Tibial artery (tissue), 4 donors: ENCODE data around the gene RUNX2.

ENCODE experiments used
- DNase-seq, 2 donors: peaks; one replicate each; pipeline ENCODE4 v3.0.0-alpha.2; 2019
- H3K27ac ChIP-seq, 2 donors: fragments of 200-600 bp; sonication (generic) in 1 of 2; 1 replicate in 1 of 2; 2 replicates in 1 of 2; pipeline ENCODE4 v1.5.1; 2018 to 2019; ENCODE audit warnings: mild to moderate bottlenecking in 1 of 2
- H3K27me3 ChIP-seq, 2 donors: fragments of 200-600 bp; sonication (generic) in 1 of 2; one replicate each; pipeline versions ENCODE4 v1.5.1 to v1.6.0; 2016 to 2019
- H3K36me3 ChIP-seq, 3 donors: fragments of 200-600 bp; sonication (generic) in 2 of 3; one replicate each; pipeline ENCODE4 v1.5.1; 2016 to 2019; ENCODE audit warnings: mild to moderate bottlenecking in 2 of 3
- H3K4me1 ChIP-seq, 4 donors: fragments of 200-600 bp; sonication (generic) in 2 of 4; 1 replicate in 3 of 4; 2 replicates in 1 of 4; pipeline ENCODE4 v1.5.1; 2016 to 2019
- H3K4me3 ChIP-seq, 2 donors: fragments of 200-600 bp; sonication (generic) in 1 of 2; 1 replicate in 1 of 2; 2 replicates in 1 of 2; pipeline ENCODE4 v1.5.1; 2018 to 2019; ENCODE audit warnings: mild to moderate bottlenecking in 2 of 2
- H3K9me3 ChIP-seq, 3 donors: fragments of 200-600 bp; sonication (generic) in 1 of 3; one replicate each; pipeline ENCODE4 v1.5.1; 2016 to 2019
- intact Hi-C: fragments of 100-400 bp; cut with DNase I; formaldehyde crosslinking; loops from one replicate; pipeline ENCODE4 v1.15.0; 2023; ENCODE audit warnings: low total_unique reads
- TF ChIP-seq, protein P1 (sequence below), 2 experiments: fragments of 200-600 bp in 1 of 2; fragments of 450-650 bp in 1 of 2; IDR thresholded peaks; one replicate each; pipeline ENCODE4 v1.5.1; 2017 to 2019; ENCODE audit warnings: antibody characterized with exemption in 2 of 2, mild to moderate bottlenecking in 1 of 2, moderate library complexity in 1 of 2

RUNX2 gene

DNA sequence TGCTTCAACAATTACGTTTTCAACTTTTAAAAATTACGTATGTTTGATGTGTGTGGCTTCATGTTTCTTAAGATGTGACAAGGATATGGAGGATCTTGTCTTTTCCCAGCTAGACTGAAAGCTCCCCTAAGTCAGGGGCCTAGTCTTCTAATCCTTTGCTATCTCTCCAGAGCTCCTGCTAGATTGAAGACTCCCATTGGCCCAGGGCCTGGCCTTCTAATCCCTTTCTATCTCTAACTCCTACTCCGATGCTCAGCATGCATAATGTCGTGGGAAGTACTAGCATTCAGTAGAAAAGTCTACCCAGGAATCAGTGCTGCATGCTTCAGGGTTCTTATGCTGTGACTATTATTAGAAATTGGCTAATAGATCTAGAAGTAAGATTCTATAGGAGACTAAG, 194.4 kb downstream of the RUNX2 start:
- Histone ChIP-seq H3K4me1 (no peaks in the 10 kb centered on the region), H3K36me3 (no peaks in the 10 kb centered on the region), H3K9me3 (no peaks in the 10 kb centered on the region), H3K27me3 (no peaks in the 10 kb centered on the region), H3K4me3 (no peak overlapping the region), H3K27ac (no peak overlapping the region)
- TF ChIP-seq, protein P1, sequence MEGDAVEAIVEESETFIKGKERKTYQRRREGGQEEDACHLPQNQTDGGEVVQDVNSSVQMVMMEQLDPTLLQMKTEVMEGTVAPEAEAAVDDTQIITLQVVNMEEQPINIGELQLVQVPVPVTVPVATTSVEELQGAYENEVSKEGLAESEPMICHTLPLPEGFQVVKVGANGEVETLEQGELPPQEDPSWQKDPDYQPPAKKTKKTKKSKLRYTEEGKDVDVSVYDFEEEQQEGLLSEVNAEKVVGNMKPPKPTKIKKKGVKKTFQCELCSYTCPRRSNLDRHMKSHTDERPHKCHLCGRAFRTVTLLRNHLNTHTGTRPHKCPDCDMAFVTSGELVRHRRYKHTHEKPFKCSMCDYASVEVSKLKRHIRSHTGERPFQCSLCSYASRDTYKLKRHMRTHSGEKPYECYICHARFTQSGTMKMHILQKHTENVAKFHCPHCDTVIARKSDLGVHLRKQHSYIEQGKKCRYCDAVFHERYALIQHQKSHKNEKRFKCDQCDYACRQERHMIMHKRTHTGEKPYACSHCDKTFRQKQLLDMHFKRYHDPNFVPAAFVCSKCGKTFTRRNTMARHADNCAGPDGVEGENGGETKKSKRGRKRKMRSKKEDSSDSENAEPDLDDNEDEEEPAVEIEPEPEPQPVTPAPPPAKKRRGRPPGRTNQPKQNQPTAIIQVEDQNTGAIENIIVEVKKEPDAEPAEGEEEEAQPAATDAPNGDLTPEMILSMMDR (IDR thresholded peaks at IDR 0.05): no peak
- no peak for DNase-seq
- intact Hi-C loops: no loop called here

DNA sequence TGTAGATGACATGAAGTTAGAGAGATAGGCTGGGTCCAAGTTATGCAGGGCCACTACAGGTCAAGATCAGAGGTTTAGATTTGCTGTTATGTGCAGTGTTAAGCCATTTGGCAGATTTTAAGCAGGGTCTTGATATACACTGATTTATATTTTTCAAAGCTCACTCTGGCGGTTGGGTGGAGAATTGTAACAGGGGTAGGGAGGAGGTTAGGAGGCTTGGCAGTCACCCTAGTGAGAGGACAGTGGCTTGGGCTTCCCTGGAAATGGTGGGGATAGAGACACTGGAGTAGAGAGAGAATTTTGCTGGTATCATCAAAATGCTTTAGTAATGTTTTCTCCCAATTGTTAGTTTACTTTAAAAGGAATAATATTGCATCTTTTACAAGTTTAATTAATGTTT, 199.1 kb downstream of the RUNX2 start:
- intact Hi-C loops: no loop called here
- no peak overlapping the region for H3K27ac ChIP-seq
- no peaks in the 10 kb centered on the region for H3K9me3 ChIP-seq
- peaks cover 0 to 3% of the 10 kb centered on the region in 2 donors for H3K27me3 ChIP-seq
- H3K4me3 ChIP-seq: no peak overlapping the region
- TF ChIP-seq, protein P1 (IDR thresholded peaks at IDR 0.05): no peak
- no peaks in the 10 kb centered on the region for H3K36me3 ChIP-seq
- DNase-seq: no peak
- H3K4me1 ChIP-seq: no peaks in the 10 kb centered on the region

DNA sequence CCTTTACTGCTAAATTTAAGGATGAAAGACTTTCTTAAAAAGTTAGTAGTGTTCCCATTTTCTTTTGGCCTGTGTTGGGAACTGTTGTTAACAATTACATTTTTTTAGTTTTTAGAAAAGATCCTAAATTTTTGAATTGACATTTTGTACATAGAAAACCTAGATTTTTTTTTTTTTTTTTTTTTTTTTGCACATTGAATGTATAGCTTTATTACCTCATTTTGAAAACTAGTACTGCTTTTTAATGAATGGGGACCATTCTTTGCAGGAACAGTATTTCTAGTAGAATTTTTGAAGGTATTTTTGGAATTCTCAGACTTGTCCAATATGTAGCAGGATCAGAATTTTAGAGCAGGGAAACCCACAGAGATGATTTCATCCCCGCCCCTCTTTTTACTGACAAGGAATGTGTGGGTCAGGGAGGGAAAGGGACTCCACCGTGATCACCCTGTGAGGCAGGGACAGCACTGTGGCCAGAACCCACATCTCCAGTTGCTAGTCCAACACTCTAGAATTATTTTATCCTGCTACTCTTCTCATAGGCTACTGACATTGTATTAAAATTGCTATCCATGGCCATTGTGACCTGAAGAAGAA, 204.0 kb downstream of the RUNX2 start:
- Histone ChIP-seq H3K9me3 (no peaks in the 10 kb centered on the region), H3K36me3 (no peaks in the 10 kb centered on the region), H3K4me1 (no peaks in the 10 kb centered on the region), H3K4me3 (no peak overlapping the region), H3K27ac (no peak overlapping the region), H3K27me3 (peaks cover 0 to 3% of the 10 kb centered on the region in 2 donors)
- TF ChIP-seq, protein P1 (IDR thresholded peaks at IDR 0.05): no peak
- intact Hi-C loops: no loop called here
- DNase-seq: no peak

DNA sequence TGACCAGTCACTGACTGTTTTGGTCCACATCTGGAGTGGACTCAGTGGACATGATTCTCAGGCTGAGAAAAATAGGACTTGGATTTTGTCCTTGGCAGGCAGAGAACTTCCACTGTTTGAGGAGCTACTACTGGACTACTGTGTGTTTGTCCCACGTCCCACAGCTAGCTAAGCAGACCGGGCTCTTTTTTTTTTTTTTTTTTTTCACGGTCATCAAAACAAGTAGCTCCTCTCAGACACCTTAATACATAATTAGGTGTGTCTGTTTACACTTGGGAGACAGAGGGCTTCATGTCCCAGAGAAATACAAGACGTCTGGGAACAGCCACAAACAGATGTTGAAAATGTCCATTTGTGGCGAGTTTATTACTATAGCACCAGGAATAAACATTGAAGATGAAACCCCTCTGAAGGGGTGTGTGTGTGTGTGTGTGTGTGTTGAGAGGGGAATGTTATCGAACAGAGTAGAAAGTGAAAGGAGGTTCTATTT, 204.6 kb downstream of the RUNX2 start:
- no peak for DNase-seq
- peak overlapping the region; percentile 10 to 12 for H3K4me3 ChIP-seq
- H3K9me3 ChIP-seq: no peaks in the 10 kb centered on the region
- H3K27me3 ChIP-seq: peaks cover 0 to 3% of the 10 kb centered on the region in 2 donors
- intact Hi-C loops: no loop called here
- TF ChIP-seq, protein P1 (IDR thresholded peaks at IDR 0.05): no peak
- peak overlapping the region in 1 of 2 donors; percentile 20 for H3K27ac ChIP-seq
- H3K36me3 ChIP-seq: no peaks in the 10 kb centered on the region
- no peaks in the 10 kb centered on the region for H3K4me1 ChIP-seq

DNA sequence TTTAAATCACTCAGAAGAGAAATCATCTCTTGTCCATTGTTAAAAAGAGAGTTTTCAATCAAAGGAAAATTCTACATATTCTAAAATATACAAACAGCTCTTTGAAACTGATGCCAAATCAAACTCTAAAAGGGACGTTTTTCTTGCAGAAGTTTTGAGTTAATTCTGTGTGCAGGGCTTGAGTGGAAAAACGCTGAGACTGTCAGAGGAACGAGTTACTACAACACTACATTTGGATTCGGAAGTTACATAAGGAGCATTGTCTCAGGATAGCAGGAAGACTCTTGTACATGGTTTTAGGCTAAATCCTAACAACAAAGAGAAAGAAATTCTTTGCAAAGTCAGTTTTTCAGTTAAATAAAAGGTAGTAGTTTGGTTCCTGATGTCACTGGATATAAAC, 205.3 kb downstream of the RUNX2 start:
- H3K4me3 ChIP-seq: peak overlapping the region; percentile 10 to 12
- TF ChIP-seq, protein P1 (IDR thresholded peaks at IDR 0.05): no peak
- H3K4me1 ChIP-seq: no peaks in the 10 kb centered on the region
- peaks cover 0 to 3% of the 10 kb centered on the region in 2 donors for H3K27me3 ChIP-seq
- peak overlapping the region in 1 of 2 donors; percentile 20 for H3K27ac ChIP-seq
- DNase-seq: no peak
- no peaks in the 10 kb centered on the region for H3K36me3 ChIP-seq
- H3K9me3 ChIP-seq: no peaks in the 10 kb centered on the region
- intact Hi-C loops: no loop called here
